Activated CD4-positive, alpha-beta T cell treated with anti-CD3 and anti-CD28 coated beads, Interleukin-2, Interleukin-6, amounts not matched to agents 100 ng/mL and 50 ng/mL, durations not matched to agents 16 hours and 8 hours (primary cell): ENCODE data around the gene LYZ.
"Not testable (repeated sequence)": the region's sequence is repeated elsewhere in the genome, so short reads cannot be mapped to it uniquely, and the experiment has no call there.

Experiments
- DNase-seq: peaks from one replicate; pipeline ENCODE4 v3.0.0-alpha.2; 2020

The LYZ gene

DNA sequence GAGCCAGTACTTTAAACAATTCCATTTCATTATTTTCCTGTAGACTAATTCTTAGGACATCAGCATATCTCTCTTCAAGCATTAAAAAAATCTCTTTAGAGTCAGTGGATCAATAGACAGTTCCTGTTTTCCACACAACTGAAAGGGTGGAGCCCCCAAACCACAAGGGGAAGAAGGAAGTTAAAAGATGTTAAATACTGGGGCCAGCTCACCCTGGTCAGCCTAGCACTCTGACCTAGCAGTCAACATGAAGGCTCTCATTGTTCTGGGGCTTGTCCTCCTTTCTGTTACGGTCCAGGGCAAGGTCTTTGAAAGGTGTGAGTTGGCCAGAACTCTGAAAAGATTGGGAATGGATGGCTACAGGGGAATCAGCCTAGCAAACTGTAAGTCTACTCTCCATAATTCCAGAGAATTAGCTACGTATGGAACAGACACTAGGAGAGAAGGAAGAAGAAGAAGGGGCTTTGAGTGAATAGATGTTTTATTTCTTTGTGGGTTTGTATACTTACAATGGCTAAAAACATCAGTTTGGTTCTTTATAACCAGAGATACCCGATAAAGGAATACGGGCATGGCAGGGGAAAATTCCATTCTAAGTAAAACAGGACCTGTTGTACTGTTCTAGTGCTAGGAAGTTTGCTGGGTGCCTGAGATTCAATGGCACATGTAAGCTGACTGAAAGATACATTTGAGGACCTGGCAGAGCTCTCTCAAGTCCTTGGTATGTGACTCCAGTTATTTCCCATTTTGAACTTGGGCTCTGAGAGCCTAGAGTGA lies at the start of gene LYZ:
LYZ (plus strand) TSS at position 220 of the 777 bp plus-strand sequence; CDS start at position 248, 28 bp downstream.
- DNase-seq, result no peak

- no peak for DNase-seq
These were observed 49.2 kb upstream of the LYZ start for GRCh38 chr12:69298947-69299346.

- DNase-seq, result no peak
These were observed 43.9 kb upstream of the LYZ start for GRCh38 chr12:69304284-69304683.

DNA sequence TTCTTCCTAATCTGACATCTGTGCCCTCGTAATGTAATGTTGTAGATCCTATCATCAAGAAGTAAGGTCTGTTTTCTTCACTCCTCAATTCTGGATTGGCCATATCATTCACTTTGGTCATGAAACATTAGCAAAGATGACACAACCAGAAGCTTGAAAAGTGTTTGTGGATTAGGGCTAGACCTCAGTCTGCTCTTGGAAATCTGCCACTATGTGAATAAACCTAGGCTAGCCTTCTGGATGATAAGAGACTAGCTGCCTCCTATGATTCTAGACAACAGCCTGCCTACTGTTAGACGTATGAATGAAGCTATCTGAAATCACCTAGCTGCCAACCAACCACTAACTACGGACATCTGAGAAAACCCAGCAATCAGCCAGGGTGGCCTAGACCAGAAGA lies 38.7 kb upstream of the LYZ start:
- no peak for DNase-seq

DNA sequence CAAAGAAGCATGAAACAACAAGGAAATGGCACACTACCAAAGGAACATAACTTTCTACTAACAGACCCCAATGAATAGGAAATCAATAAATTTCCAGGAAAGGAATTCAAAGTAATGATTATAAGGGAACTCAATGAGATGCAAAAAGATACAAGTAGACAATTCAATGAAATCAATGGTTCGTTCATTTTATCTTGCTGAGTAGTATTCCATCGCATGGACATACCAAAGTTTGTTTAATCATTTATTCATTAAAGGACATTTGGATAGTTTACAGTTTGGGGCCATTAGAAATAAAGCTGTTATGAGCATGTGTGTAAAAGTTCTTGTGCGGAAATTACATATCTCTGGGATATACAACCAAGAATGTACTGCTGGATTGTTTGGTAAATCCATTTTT lies 35.0 kb upstream of the LYZ start:
- no peak for DNase-seq

GRCh38 chr12:69316784-69317183 lies 31.4 kb upstream of the LYZ start:
- not testable (repeated sequence) for DNase-seq

DNA sequence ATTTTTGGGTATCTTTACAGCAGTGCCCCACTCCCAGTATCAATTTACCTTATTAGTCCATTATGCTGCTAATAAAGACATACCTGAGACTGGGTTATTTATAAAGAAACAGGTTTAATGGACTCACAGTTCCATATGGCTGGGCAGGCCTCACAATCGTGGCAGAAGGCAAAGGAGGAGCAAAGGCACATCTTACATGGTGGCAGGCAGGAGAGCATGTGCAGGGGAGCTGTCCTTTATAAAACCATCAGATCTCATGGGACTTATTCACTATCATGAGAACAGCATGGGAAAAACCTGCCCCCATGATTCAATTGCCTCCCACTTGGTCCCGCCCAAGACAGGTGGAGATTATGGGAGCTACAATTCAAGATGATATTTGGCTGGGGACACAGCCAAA lies 30.9 kb upstream of the LYZ start:
- DNase-seq, result not testable (repeated sequence)

- DNase-seq, result no peak
These were observed 30.0 kb upstream of the LYZ start for GRCh38 chr12:69318225-69318624.

DNA sequence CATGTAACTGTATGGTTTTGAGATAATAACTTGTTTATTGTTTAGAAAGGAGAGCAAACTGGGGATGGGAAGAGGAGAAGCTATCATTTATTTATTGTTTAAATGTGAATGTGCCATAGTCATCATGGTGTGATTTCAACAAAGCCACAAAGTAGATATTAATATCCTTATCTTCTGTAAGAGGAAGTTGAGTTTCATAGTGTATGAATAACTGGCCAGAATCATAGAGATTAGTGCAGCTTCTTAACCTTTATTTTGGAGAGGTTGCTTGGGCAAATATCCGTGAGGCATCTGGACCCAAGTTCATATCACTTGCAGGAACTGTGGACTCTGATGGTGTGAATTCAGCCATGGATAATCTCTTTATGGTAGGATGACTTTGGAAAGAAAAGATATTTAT lies 26.8 kb upstream of the LYZ start:
- DNase-seq, result no peak

DNA sequence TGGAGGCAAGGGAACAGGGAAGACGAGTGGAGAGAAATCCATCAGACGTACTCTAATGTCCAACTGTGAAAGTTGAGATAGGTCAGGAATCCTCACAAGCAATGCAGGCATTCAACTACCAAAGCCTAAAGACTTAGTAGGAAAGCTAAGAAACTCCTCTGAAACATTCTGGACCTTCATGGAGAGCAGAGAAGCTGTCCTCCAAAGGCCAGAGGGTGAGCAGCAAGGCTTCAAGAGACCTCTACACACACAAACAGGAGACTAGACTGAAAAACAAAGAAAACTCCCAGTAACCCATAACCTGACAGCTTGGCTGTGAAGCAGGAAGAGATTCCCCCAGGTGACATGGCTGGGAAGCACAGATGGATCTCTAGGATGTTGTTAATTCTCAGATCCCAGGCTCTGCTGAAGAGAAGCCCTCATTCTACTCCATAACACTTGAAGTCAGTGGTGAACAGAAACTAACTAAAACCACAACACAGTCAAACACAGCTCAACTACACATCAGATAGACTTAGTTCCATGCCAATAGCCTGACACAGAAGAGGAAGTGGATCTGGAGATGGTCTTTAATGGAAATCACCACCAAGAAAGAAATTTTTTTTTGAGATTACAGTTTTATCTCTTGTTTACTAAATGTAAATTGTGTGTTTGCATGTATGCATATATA lies 23.2 kb upstream of the LYZ start:
- no peak for DNase-seq

- no peak for DNase-seq
These were observed 19.8 kb upstream of the LYZ start for GRCh38 chr12:69328426-69328825.

DNA sequence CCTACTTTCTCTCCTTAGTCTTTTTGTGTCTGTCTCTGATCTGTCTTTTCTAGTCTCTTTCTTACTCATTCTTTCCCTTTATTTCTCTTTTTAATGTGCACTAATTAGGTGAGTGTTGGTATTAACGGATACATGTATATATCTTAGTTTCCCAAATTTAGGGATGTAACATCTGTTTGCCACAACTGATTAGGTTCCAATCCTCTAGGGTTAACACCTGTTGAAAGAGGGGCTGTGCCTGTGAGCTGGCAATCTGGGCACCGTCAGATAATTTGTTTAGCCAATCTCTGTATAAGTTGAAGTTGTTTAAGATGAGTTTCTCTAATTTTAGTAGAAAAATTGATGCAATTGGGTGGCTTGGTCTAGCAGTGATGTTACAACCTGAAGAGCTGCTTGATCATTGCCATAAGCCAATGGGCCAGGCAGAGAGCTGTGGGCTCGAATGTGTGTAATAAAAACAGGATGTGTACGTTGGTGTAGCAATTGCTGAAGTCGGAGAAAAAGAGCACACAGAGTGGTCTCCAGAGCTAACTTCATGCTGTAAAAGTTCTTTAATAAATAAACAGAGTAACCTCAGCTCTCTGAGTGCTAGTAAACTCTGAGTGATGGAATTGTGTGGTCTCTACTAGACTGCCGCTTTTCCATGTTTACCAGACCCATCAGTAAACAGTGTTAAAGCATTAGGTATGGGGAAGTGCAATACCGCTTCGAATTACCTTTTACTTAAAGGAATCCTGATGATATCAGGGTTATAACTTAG lies 18.3 kb upstream of the LYZ start:
- peak; percentile 29 for DNase-seq

GRCh38 chr12:69330475-69331473 lies 17.4 kb upstream of the LYZ start:
- peak; percentile 62 for DNase-seq

DNA sequence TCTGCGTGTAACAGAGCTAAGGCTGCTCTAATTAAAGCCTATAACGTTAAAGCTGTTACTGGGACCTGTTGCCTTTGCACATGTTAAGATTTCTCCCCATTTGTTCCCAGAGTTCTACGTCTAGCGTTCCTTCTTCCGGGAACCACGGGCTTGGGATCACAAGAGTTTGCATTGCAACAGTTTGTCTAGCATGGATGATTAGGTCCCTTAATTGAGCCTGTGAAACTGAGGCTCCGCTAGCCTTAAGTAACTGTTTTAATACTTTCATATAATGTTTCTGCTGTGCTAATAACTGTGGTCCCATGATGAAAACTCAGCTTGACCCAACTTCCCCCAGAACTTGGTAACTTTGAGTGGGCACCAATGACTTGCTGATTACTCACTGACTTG lies 16.7 kb upstream of the LYZ start:
- no peak for DNase-seq

DNA sequence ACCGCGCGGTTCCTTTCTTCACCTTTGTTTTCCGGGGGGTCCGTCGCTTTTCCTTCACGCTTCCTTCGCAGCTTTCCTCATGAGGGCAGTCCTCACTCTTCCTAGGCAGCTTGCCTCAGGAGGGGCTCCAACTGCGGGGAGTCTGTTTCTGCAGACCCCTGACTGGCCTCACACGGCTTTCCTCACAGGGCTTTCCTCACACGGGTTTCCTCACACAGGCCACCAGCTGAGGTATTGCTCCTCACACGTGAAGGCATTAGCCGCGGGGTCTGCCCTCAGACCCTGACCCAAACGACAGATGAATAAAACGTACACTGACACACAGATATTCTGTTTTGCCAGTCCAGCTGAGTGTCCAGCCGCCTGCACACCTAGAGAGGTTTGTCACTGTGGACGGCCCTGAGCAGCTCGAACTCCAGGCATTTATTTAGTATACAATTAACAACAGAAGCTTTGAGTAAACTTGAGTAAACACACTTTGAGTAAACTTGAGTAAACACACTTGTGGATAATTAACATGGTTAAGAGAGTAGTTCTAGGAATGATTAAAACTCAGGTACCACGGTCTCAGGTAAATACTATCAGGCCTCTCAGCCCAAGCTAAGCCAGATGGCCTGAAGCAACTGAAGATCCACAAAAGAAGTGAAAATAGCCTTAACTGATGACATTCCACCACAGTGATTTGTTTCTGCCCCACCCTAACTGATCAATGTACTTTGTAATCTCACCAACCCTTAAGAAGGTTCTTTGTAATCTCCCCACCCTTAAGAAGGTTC lies 16.1 kb upstream of the LYZ start:
- DNase-seq, result no peak

DNA sequence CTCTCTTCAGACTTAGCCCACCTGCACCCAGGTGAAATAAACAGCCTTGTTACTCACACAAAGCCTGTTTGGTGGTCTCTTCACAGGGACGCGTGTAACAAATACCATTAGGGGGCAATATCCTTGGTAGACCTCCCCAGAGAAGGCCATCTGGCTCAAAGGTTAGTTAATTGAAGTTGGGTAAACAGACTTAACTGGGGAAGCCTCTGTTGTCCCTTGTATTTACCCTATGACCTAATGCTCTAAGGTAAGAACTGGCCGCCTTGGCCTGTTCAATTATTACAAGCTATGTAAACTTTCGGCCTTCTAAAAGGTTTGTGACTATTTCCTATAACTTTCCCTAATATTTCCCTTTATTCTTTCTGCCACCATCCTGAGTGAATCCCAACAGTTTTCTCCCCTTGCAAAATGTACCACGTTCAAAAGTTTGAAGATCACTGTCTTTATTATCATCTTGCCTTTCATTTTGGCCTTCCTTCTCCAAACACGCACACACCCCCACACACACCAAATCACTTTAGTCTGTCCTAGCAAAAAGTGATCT lies 15.3 kb upstream of the LYZ start:
- no peak for DNase-seq

GRCh38 chr12:69334158-69334557 lies 14.0 kb upstream of the LYZ start:
- no peak for DNase-seq

- no peak for DNase-seq
These were observed 10.7 kb upstream of the LYZ start for GRCh38 chr12:69337311-69338090.

- no peak for DNase-seq
These were observed 9.9 kb upstream of the LYZ start for GRCh38 chr12:69338120-69338859.

- no peak for DNase-seq
These were observed 9.2 kb upstream of the LYZ start for GRCh38 chr12:69338936-69339335.
